OCI-LY3 (cell line): ENCODE measurements around the gene LRRC9.

Source experiments
- H2AFZ ChIP-seq: fragments of 200-600, 300-600 bp; shearing (Covaris generic); 2 replicates; pipeline ENCODE4 v1.6.0; 2014; ENCODE audit warnings: antibody characterized with exemption, low read depth, low read length
- H3K27ac ChIP-seq: fragments of 200-600, 300-600 bp; sonication (generic); 2 replicates; pipeline ENCODE4 v1.5.1; 2014; ENCODE audit warnings: mild to moderate bottlenecking, low read length, moderate library complexity, mixed read lengths
- H3K27me3 ChIP-seq: fragments of 200-600, 300-600 bp; sonication (generic); 2 replicates; pipeline ENCODE4 v1.6.1; 2014; ENCODE audit warnings: low read depth, low read length, mixed read lengths
- H3K36me3 ChIP-seq: fragments of 200-600, 300-600 bp; sonication (generic); replicated peaks from 2 replicates; pipeline ENCODE3; 2014; ENCODE audit warnings: low read depth, low read length, mixed read lengths
- H3K4me1 ChIP-seq: fragments of 300-600, 200-600 bp; sonication (generic); 2 replicates; pipeline ENCODE4 v1.6.1; 2014; ENCODE audit warnings: low read length, mixed read lengths
- H3K4me2 ChIP-seq: fragments of 200-600, 300-600 bp; sonication (generic); 2 replicates; pipeline ENCODE4 v1.6.1; 2014; ENCODE audit warnings: low read length, mixed read lengths
- H3K4me3 ChIP-seq: fragments of 300-600, 200-600 bp; sonication (generic); 2 replicates; pipeline ENCODE4 v1.5.1; 2014; ENCODE audit warnings: antibody characterized with exemption, mild to moderate bottlenecking, low read length, moderate library complexity
- H3K79me2 ChIP-seq: fragments of 300-600, 200-600 bp; shearing (Covaris generic); 2 replicates; pipeline ENCODE4 v1.6.1; 2014; ENCODE audit warnings: mild to moderate bottlenecking, low read length, mixed read lengths
- H3K9ac ChIP-seq: fragments of 300-600, 200-600 bp; shearing (Covaris generic); 2 replicates; pipeline ENCODE4 v1.6.0; 2014; ENCODE audit warnings: mild to moderate bottlenecking, low read length, moderate library complexity
- H3K9me3 ChIP-seq: fragments of 200-600, 300-600 bp; shearing (Covaris generic); 2 replicates; pipeline ENCODE4 v1.6.1; 2014; ENCODE audit warnings: low read length, mixed read lengths; ENCODE audit not compliant: insufficient read depth
- H4K20me1 ChIP-seq: fragments of 200-600, 300-600 bp; sonication (generic); 2 replicates; pipeline ENCODE4 v1.6.1; 2016; ENCODE audit warnings: low read length, mixed read lengths; ENCODE audit not compliant: insufficient read depth
- EZH2phosphoT487 ChIP-seq: fragments of 200-600 bp; shearing (Covaris generic); IDR thresholded peaks from 2 replicates; pipeline ENCODE4 v1.6.1; 2018; ENCODE audit warnings: antibody characterized with exemption, mixed run types, low read depth
- TF ChIP-seq, protein P1 (sequence below): fragments of 200-600, 300-600 bp; sonication (generic); IDR thresholded peaks from 2 replicates; pipeline ENCODE4 v1.5.1; 2014; ENCODE audit warnings: antibody characterized with exemption, low read length, low read depth

Gene LRRC9

DNA sequence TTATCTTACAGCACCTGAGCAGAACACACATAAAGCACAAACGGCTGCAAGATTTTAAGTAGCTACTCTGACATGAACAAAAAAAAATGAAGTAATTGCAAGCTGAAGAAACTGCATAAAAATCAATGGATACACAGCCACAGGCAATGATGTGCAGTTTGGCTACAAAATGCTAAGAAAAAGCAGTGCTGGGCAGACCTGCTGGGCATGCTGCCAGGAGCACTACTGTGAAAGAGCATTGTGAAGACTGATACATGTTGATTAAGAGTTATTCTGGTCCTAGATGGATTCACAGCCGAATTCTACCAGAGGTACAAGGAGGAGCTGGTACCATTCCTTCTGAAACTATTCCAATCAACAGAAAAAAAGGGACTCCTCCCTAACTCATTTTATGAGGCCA is 29.3 kb upstream of the LRRC9 start:
- Histone ChIP-seq H3K4me2 (no peak overlapping the region), H3K36me3 (no peaks in the 10 kb centered on the region), H3K4me3 (no peak overlapping the region), H3K79me2 (no peaks in the 10 kb centered on the region), H4K20me1 (no peaks in the 10 kb centered on the region), H3K27me3 (no peaks in the 10 kb centered on the region), H3K4me1 (no peaks in the 10 kb centered on the region), H2AFZ (no peak overlapping the region), H3K9ac (no peak overlapping the region), H3K27ac (no peak overlapping the region), H3K9me3 (no peaks in the 10 kb centered on the region)
- TF ChIP-seq, protein P1, sequence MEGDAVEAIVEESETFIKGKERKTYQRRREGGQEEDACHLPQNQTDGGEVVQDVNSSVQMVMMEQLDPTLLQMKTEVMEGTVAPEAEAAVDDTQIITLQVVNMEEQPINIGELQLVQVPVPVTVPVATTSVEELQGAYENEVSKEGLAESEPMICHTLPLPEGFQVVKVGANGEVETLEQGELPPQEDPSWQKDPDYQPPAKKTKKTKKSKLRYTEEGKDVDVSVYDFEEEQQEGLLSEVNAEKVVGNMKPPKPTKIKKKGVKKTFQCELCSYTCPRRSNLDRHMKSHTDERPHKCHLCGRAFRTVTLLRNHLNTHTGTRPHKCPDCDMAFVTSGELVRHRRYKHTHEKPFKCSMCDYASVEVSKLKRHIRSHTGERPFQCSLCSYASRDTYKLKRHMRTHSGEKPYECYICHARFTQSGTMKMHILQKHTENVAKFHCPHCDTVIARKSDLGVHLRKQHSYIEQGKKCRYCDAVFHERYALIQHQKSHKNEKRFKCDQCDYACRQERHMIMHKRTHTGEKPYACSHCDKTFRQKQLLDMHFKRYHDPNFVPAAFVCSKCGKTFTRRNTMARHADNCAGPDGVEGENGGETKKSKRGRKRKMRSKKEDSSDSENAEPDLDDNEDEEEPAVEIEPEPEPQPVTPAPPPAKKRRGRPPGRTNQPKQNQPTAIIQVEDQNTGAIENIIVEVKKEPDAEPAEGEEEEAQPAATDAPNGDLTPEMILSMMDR, result no peak
- TF ChIP-seq EZH2phosphoT487, result no peak

DNA sequence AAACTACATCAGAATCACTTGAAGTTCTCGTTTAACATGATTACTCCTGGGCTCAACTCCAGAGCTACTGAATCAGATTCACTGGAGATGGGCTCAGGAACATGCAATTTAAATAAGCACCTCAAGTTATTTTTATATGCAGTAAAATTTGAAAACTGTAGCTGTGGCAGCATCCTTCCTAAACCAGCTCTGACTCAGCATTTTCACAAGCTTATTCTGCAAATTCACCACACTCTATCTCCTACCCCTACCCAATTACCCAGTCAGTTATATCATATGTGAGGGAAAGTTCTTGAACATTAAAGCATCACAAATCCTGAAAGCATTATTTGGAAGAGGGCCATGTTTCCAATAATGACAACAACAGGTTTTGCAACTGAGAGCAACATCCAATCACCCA is 24.2 kb upstream of the LRRC9 start:
- Histone ChIP-seq H3K36me3 (no peaks in the 10 kb centered on the region), H3K4me2 (no peak overlapping the region), H3K4me3 (no peak overlapping the region), H2AFZ (no peak overlapping the region), H3K9ac (no peak overlapping the region), H3K4me1 (no peaks in the 10 kb centered on the region), H3K27ac (no peak overlapping the region), H3K9me3 (no peaks in the 10 kb centered on the region), H4K20me1 (no peaks in the 10 kb centered on the region), H3K27me3 (peaks cover 7% of the 10 kb centered on the region), H3K79me2 (no peaks in the 10 kb centered on the region)
- TF ChIP-seq EZH2phosphoT487, result no peak
- TF ChIP-seq, protein P1, result no peak

DNA sequence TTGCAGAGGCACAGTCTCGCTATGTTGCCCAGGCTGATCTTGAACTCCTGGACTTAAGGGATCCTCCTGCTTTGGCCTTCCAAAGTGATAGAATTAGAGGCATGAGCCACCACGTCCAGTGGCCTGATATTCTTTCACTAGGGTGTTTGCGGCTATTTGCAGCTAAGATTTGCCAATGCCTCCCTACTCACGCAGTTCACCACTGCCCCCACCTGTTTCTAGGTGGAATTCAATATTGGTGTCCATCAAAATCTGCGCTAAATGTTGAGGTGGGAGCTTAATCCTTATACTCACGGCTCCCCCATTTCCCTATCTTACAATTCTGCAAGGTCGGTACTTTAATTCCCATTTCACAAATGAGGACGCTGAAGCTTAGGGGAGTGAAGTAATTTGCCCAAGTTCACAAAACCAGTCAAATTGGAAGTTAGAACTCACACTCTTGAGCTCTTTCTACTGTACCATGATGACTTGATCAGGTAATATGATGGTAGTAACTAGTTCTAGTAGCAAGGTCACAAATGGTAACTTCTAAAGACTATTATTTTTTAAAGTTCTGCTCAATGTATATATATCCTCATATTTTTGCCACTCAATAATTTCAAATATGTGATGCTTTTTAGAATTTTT is 22.1 kb upstream of the LRRC9 start:
- Histone ChIP-seq H3K27me3 (peaks cover 7% of the 10 kb centered on the region), H3K4me3 (no peak overlapping the region), H4K20me1 (no peaks in the 10 kb centered on the region), H3K9ac (no peak overlapping the region), H3K4me1 (no peaks in the 10 kb centered on the region), H3K27ac (no peak overlapping the region), H2AFZ (no peak overlapping the region), H3K4me2 (no peak overlapping the region), H3K79me2 (no peaks in the 10 kb centered on the region), H3K36me3 (no peaks in the 10 kb centered on the region), H3K9me3 (0 out of 2 replicates have a peak, but pooled peaks cover 3% of the 10 kb centered on the region)
- TF ChIP-seq EZH2phosphoT487, result no peak
- TF ChIP-seq, protein P1, result peak; percentile 85

DNA sequence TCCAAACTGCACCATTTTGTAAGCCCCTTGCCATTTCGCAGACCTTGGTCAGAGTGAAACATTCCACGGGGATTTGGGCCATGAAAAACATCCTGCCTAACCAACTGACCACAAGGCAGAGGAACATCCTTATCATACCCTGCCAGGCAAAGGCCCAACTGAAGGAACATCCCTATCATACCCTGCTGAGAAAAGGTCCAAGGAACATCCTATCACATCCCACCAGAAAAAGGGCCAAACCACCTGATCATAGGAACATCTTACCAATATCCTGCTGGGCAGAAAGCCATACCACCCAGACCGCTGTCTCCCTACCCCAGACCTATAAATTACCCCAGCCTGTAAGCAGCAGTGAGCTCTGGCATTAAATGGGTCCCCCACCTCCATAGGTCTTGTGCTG is 19.4 kb upstream of the LRRC9 start:
- peaks cover 8% of the 10 kb centered on the region for H3K4me1 ChIP-seq

More for the DNA sequence above, 19.4 kb upstream of the LRRC9 start:
- H3K4me2 ChIP-seq, result no peak overlapping the region
- H3K27me3 ChIP-seq, result peaks cover 7% of the 10 kb centered on the region
- no peak overlapping the region for H3K27ac ChIP-seq
- H3K79me2 ChIP-seq, result no peaks in the 10 kb centered on the region
- TF ChIP-seq EZH2phosphoT487, result no peak
- TF ChIP-seq, protein P1, result no peak
- no peak overlapping the region for H3K9ac ChIP-seq
- H3K4me3 ChIP-seq, result no peak overlapping the region
- no peaks in the 10 kb centered on the region for H4K20me1 ChIP-seq
- no peaks in the 10 kb centered on the region for H3K36me3 ChIP-seq
- 0 out of 2 replicates have a peak, but pooled peaks cover 3% of the 10 kb centered on the region for H3K9me3 ChIP-seq
- no peak overlapping the region for H2AFZ ChIP-seq
